ENCODE results near the gene DHX30.

The DHX30 gene

DNA sequence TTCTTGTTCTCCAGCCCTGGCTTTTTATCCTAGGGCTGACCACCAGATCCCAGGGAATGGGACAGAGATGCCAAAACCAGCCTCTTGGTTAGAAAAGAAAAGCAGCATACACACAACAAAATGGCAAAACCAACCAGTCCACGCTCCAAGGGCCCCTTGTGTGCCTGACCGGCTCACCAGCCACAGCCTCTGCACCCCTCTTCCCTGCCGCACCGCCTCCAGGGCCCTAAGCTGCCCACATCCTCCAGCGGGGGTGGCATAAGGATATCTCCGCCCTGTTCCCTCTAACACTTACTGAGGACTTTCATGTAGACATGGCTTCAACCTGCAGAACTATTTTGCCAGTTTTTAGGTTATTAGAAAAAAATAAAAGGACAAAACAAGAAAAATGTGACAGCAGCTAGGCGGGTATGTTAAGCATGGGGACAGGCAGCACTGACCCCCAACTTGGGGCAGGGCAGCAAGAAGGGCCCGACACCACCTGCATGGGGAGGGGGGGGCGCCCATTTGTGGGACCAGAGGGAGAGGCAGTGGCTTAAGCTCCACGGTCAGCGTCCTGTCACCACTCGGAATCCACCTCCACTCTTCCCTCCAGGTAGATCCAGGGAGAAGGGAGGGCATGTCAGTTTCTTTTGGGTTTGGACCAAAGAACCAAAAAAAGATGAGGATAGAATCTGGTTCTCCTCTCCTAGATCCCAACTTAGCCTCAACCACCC, 49.1 kb downstream of the DHX30 start:
- DNase-seq (ENCODE audit: insufficient read length, low spot score) (no peak), FAIRE-seq (no peak)

DNA sequence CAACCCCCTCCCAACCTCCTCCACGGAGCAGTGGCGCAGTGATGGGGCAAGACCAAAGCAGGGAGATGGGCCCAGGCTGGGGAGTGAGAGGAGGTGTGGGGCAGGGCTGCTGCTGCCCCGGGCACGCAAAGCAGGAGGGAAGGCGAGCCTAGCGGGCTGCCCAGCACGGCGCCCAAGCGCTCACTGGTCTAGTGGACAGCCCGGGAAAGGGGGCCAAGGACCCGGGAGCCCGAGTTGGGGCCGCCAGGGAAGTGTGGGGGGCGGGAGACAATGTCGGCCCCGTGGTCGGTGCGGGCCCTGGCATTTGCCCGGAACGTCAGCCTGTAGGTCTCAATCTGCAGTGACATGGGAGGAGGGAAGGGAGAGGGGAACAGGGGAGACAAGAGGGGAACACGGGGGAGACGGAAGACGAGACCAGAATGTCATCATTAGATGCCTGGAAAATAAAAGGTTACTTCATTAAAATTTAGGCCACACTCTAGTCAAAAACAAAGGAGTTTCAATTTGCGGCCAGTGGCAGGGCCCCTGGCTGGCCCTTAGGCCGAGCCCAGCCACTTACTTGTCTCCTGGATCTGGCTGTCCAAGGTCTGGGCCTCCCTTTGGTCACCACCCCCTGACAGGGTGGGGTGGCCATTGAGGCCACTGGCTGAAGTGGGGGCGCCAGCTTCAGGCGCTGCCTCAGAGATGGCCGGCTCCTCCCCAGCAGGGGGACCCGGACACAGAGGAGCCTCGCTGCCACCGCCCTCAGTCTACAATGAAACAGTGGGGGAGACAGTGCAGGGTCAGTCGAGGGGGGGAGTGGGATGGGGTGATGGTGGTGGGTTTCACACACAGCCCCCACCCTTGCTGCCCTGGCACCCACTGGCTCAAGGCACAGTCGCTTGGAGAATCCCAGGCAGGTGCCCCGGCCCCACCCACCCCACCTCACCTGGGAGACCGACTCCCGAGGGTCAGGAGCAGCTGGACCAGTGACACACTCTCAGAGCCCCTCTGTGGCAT, 50.0 kb downstream of the DHX30 start:
- FAIRE-seq, result no peak
- no peak for DNase-seq (ENCODE audit: insufficient read length, low spot score)

DNA sequence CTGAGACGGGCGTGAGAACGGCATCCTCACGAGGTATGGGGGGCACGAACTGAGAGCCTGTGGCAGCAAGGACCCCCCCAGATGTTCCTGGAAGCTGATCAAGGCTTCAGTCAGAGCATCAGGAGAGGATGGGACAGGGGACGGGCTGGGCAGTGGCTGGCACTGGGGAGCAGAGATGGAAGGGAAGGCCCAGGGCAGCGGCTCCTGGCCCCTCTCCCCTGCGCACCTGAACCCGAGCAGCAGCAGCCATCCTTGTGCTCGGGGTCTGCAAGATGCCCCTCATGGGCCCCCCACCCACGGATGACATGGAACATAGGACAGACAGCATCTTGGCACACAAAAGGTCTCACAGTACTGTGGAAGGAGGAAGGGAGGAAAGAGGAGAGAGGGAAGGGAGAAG, 51.3 kb downstream of the DHX30 start:
- no peak for DNase-seq (ENCODE audit: insufficient read length, low spot score)
- no peak for FAIRE-seq

DNA sequence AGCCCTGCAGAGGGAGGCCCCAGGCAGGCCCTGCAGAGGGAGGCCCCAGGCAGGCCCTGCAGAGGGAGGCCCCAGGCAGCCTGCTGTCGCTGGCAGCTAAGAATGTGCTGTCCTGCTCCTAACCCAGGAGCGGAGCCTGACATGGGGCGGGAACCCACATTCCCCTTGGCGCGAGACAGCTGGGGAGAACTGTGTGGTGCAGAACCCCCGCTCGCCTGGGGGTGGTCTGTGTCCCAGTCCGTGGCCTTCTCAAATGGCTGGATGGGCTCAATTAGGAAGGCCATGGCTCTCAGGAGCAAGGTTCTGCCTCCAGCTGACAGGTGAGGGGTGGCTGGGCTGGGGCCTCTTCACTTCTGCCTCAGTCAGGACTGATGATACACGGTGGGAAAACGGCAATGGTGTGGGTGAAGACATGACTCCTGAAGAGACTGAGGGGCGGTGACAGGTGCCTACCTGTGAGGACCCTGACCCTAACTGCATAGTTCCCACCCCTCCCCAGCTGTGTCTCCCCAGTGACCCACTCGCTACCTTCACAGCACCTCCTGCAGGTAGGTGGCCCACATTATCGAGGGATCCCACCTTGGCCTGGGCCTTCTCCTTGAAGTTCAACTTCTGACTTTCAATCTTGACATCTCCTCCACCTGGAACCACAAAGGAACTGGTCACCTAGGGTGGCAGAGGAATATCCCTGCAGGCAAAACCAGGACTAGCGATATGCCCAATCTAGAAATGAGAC, 52.0 kb downstream of the DHX30 start:
- no peak for FAIRE-seq

DNA sequence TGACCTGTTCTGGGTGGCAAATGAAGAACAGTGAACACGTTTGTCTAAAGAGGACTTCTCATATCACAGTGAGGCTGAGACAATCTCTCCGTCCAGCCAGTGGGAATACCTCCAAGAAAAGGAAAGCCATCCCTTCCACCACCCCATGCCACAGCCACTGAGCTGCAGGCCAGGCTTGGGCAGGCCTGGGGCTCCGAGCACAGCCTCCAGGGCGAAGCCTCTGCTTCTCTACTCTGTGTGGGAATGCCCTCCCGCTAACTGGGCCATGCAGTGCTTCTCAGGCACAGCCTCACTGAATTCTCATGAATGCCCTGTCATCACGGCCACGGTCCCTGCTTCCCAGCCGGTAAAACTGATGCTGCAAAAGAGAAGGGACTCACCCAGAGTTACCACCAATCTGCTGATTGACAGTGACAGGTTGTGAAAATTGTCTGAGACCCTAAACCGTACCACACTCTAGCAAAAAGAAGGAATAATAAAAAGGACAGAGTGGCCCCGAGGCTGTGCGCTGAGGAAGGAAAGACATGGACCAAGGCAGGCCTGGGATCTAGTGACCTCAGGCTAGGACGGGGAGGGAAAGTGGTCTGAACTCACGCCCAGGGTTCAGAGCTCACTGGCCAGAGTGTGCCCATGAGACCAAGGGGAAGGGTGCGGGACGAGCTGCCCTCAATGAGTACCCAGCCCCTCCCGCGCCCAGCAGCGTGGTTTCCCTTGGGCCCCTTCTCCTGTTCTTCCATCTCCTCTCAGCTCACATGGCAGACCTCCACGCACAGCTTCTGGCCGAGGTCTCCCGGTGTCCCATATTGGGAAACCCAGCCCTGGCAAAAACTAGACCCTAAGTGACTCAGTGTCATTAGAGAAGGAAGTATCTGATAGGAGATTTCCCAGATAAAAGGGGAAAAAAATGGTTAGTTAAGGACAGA, 52.8 kb downstream of the DHX30 start:
- DNase-seq (ENCODE audit: insufficient read length, low spot score), result no peak
- no peak for FAIRE-seq

More for the DNA sequence above, 52.0 kb downstream of the DHX30 start:
- no peak for DNase-seq (ENCODE audit: insufficient read length, low spot score)

DNA sequence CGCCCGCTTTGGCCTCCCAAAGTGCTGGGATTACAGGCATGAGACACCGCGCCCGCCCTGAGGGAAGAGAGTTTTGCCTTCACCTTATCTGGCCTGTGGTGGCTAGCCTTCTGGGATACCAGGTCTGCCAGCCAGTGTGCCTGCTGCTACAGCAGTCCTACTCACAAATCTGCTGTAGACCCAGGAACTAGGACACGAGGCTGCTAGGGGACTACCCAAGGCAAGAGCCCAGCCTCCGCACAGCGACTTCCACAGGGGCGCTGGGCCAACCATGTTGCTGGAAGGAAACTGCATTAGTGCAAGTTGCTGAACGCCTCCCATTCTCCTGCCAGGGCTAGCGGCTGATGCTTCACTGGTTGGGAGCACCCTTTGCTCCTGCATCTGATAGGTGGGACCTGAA, 53.7 kb downstream of the DHX30 start:
- DNase-seq (ENCODE audit: insufficient read length, low spot score), result no peak
- no peak for FAIRE-seq

DNA sequence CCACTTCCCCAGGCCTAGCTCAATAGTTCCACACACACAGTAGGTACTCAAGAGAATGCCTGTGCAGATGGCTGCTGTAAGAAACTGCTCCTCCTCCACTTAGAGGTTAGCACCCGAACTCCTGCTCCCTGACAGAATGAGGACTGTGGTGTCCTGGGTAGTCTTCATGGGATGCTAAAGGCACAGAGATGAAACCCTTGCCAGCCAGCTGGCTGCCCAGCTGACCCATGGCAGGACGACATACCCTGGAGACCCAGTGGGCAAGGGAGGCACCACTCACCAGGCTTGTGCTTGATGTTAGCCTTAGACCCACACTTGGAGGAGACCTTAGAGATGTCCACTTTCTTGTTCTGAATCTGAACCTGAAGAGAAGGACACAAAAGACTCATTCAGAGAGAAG, 54.2 kb downstream of the DHX30 start:
- FAIRE-seq (no peak), DNase-seq (ENCODE audit: insufficient read length, low spot score) (no peak)

DNA sequence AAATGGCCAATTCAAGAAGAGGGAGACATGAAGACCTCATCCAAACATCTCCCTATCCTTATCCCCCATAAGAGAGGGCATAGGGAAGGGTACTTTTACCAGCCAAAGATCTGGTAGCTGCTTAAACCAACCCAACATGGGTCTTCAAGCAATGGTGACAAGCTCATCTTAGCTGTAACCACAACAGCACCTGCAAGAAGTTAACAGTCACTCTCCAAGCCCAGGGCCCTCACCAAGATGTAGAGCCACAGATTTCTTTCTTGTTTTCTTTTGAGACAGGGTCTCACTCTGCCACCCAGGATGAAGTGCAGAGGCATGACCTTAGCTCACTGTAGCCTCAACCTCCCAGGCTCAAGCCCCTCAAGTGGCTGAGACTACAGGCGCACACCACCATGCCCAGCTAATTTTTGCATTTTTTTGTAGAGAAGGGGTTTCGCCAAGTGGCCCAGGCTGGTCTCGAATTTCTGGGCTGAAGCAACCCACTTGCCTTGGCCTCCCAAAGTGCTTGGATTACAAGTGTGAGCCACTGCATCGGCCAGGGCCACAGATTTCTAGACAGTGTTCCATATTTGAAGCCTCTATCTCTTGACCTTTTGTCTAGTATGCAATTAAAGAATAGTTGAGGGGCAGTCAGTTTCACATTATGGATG, 57.1 kb downstream of the DHX30 start:
- DNase-seq (ENCODE audit: insufficient read length, low spot score) (no peak), FAIRE-seq (no peak)

DNA sequence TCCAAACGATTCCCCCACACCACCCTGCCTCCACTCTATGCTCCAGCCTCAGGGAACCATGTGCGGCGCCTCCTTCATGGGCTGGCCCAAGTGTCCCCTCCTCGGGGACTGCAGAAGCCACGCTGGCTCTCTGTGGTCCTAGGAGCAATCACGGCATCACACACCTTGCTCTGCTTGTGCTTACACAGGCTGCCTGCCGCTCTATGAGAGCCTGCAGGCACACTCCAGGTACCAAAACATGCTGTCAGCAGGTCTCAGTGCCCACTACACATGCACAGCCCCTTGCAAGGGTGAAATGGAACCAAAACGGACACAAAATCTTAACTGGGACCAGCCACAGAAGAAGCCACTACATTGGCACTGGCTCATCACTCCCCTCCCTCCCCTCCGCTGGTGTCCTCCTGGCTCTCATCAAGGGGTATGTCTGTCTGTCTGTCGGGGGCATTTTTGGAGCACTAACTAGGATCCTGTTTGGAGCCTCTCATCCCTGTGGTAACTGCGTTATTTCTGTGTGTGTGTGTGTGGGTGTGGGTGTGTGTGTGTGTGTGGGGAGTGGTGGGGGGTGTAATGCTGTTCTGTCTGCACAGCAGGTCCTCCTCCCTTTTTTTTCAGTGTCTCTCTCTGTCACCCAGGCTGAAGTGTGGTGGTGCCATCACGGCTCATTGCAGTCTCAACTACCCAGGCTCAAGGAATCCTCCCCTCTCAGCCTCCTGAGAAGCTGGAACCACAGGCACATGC, 60.6 kb downstream of the DHX30 start:
- no peak for DNase-seq (ENCODE audit: insufficient read length, low spot score)
- FAIRE-seq, result no peak

DNA sequence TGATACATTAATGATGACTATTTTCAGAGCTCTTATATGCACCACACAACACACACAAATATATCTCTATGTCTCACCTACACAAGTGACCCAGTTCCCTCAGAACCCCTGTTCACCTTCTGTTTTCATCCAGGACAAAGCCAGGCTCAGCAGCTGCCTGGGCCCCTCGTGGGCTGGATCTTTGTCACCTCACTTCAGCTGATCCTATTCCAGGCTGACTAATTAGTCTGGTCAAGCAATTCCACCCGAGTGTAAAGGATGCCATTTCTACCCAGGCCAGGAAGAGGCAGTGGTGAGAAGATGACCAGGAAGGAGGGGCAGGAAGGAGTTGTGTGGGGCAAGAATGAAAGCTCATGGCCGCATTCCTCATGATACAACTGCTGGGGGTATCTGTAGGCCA, 62.3 kb downstream of the DHX30 start:
- FAIRE-seq (no peak), DNase-seq (ENCODE audit: insufficient read length, low spot score) (no peak)

DNA sequence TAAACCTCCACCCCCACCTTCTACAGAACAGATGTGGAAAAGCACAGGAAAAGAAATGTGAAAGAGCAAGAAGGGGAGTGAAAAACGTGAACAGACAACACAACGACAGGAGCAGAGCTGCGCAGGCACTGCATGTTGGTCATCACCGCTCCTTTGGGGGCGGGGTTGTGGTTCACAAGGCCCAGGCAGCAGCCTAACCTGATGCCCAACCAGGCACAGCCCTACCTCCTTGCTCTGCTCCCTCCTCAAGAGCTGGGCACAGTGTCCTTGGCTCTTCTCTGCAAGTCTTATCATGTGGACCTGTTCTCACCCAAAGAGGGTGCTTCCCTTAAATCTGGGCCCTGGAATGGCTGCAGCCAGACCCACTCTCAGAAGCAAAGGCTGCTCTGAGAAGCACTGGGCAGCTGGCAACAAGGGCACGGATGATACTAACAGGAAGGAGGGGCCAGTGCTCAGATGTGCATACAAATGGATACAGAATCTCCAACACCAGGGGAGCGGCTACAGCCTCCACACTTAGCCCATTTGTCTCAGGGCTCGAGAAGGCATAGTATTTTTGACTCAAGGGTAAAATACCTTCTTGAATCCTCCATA, 64.6 kb downstream of the DHX30 start:
- FAIRE-seq, result no peak
- DNase-seq (ENCODE audit: insufficient read length, low spot score), result no peak

DNA sequence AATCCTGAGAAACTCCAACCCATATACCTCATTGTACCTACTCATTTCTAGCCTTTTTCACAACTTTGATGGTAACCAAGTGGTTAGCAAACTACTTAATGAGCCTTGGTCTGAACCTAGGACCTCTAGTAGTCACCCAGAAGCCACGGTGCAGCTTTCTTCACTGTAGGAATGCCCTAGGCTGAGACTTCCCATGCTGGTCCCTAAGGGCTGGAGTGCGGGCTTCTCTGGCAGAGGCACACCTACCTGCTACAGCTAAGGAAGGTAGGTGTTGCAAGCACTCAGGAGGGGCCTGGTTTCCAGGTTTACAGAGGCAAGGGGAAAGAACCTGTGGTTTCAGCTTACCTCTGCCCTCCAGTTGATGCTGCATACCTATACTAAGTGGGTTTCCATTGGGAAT, 65.4 kb downstream of the DHX30 start:
- FAIRE-seq, result no peak
- no peak for DNase-seq (ENCODE audit: insufficient read length, low spot score)

DNA sequence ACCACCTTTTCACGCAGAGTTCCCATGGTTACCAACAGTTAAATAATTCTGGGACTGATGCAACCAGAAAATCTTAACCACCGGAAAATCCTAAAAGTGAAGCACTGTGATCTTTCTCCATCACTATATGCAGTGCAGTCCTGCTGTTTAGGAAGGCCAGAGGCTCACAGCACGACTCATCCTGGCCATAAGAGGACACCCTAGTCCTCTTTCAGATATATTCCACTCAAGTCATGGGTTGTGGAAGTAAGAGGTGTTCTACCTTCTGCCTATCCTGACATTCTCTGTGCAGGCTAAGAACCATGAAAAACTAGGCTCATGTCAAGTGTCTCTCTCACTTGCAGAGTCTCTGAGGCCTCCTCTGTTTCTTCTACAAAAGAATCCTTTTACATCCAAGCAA, 67.2 kb downstream of the DHX30 start:
- FAIRE-seq, result no peak
- no peak for DNase-seq (ENCODE audit: insufficient read length, low spot score)

DNA sequence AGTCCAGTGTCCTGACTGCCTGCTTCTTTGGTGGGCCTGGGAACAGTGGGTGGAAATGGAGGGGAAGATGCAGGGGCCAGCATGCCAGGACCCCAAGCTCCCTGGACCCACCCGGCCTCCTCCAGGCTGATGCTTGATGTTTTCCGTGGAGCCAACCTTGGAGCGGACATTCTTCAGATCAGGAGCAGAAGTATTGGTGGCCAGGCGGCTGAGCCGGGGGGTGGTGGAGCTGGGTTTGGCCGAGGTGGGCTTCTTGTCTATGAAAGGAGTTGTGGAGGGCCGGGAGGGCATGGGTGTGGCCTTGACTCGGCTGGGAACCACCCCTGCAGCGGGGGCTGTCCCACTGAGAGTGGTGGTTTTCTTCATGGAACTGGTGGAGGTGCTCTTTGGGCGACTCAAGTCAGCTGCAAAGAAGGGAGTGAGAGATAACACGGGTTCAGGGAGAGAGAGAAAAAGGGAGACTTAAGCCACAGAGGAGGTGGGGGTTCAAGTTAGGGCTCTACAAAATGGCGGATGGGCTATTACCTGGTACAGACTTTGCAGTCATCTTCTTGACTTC, 67.8 kb downstream of the DHX30 start:
- FAIRE-seq, result no peak
- no peak for DNase-seq (ENCODE audit: insufficient read length, low spot score)

DNA sequence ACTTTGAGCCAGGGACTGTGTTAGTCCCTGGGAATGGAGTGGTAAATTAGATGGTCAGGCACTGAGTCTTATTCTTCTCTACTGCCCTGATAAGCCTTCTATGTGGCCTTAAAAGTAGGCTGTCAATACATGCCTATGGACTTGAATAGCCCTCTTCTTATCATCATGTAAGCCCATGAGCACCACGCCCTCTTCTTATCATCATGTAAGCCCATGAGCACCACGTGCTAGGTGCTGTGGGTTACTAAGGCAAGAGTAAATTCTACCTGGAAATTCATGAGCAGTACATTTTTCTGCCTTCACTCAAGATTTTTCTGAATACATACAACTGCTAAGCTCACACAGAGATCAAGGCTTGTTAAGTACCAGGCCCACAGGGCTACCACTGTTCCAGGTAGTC, 68.5 kb downstream of the DHX30 start:
- DNase-seq (ENCODE audit: insufficient read length, low spot score), result no peak
- FAIRE-seq, result no peak

DNA sequence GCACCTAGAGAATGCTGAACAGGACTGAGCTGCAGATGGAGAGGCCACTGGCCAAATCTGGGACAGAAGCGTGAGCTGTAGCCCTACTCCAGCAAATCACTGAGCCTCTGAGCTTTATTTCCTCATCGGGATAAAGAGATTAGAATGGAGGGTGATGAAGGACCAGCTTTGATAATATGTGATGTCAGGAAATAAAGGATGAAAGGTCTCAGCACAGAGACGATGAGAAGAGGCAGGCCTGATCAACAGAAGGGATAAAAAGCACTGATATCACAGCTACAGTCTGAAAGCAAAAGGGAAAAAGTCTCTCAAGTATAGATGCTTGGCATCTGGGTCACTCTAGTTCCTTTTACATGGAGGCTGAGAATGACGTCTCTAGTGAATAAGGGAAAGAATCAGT, 70.0 kb downstream of the DHX30 start:
- FAIRE-seq, result no peak
- no peak for DNase-seq (ENCODE audit: insufficient read length, low spot score)

DNA sequence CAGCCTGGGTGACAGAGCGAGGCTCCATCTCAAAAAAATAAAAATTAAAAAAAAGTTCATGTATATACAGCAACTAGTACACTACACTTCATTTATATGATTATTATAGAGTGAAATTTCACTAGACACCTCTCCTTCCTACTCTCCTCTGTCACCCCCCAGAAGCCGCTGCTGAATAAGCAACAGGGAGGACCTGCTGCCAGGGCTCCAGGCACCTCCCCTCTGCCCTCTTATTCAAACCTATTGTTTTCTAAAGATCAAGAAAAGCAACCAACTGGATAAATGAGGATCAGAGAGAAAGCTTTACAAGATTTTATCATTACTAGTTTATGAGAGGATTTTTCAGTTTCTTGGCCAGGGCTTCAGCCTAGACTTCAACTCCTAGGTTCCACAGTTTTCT, 71.5 kb downstream of the DHX30 start:
- no peak for DNase-seq (ENCODE audit: insufficient read length, low spot score)
- no peak for FAIRE-seq

DNA sequence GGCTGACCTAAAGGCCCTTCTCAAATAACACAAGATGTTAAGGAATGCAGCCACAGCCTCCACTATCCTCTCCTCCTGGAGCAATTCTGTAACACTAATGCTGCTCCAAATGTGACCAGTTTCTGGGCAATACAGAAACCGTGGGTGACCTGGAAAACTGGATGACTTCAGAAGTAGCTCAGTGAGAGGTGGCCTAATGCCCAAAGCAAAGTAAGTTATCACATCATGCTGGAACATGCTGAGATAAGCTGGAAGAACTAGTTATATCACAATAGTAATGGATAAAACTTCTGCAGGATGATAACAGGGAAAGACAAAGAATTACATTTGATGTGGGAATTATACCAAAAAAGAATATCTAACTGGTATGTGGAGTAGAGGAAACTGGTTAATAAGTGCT, 72.0 kb downstream of the DHX30 start:
- FAIRE-seq (no peak), DNase-seq (ENCODE audit: insufficient read length, low spot score) (no peak)
